DND-41 (cell line): ENCODE data around the gene RNF212.
A peak's percentile ranks its signal among the peaks of the same experiment; 100 is the strongest.
"Not testable (repeated sequence)": the region's sequence is repeated elsewhere in the genome, so short reads cannot be mapped to it uniquely, and the experiment has no call there.

Experiments
- ATAC-seq: fragments of 200-7000 bp; cut with Tn5 transposase; 3 replicates; pipeline ENCODE4 v1.9.1; 2021; ENCODE audit warnings: low read depth; ENCODE audit not compliant: insufficient read depth
- DNase-seq: peaks from one replicate; pipeline ENCODE4 v3.0.0-alpha.2; 2020
- H2AFZ ChIP-seq: 2 replicates; pipeline ENCODE4 v1.6.0; 2012; ENCODE audit warnings: low read depth, low read length
- H3K27ac ChIP-seq: 2 replicates; pipeline ENCODE4 v1.5.1; 2012; ENCODE audit warnings: low read length, inconsistent platforms
- H3K27me3 ChIP-seq: fragments of 200-600 bp; sonication (generic); 2 replicates; pipeline ENCODE4 v1.6.0; 2012; ENCODE audit warnings: low read length, mild to moderate bottlenecking, inconsistent platforms; ENCODE audit not compliant: insufficient read depth, poor library complexity
- H3K36me3 ChIP-seq: 2 replicates; pipeline ENCODE4 v1.5.1; 2012; ENCODE audit warnings: low read length, inconsistent platforms; ENCODE audit not compliant: insufficient read depth
- H3K4me1 ChIP-seq: 2 replicates; pipeline ENCODE4 v1.5.1; 2012; ENCODE audit warnings: mild to moderate bottlenecking, low read length; ENCODE audit not compliant: insufficient read depth
- H3K4me2 ChIP-seq: 2 replicates; pipeline ENCODE4 v1.6.0; 2012; ENCODE audit warnings: mild to moderate bottlenecking, moderate library complexity, low read length, inconsistent platforms; ENCODE audit not compliant: insufficient read depth
- H3K4me3 ChIP-seq, 2 experiments: fragments of 200-600 bp in 1 of 2; shearing (Covaris generic) in 1 of 2; 2 replicates each; pipeline ENCODE4 v1.5.1; 2012 to 2016; ENCODE audit warnings: inconsistent platforms in 2 of 2, low read length in 2 of 2, mild to moderate bottlenecking in 2 of 2, low read depth in 1 of 2, moderate library complexity in 1 of 2
- H3K79me2 ChIP-seq: 2 replicates; pipeline ENCODE4 v1.6.0; 2012; ENCODE audit warnings: low read length, inconsistent platforms; ENCODE audit not compliant: insufficient read depth
- H3K9ac ChIP-seq: 2 replicates; pipeline ENCODE4 v1.6.0; 2012; ENCODE audit warnings: low read depth, mild to moderate bottlenecking, inconsistent platforms, low read length, moderate library complexity
- H3K9me3 ChIP-seq: 2 replicates; pipeline ENCODE4 v1.5.1; 2012; ENCODE audit warnings: low read length, moderate library complexity, mild to moderate bottlenecking, inconsistent platforms; ENCODE audit not compliant: insufficient read depth, severe bottlenecking
- H4K20me1 ChIP-seq: 2 replicates; pipeline ENCODE4 v1.6.0; 2012; ENCODE audit warnings: low read length; ENCODE audit not compliant: insufficient read depth
- CTCF ChIP-seq: IDR thresholded peaks from 2 replicates; pipeline ENCODE4 v1.5.1; 2012; ENCODE audit warnings: borderline replicate concordance, low read length, moderate library complexity, mild to moderate bottlenecking; ENCODE audit not compliant: poor library complexity, severe bottlenecking; ENCODE audit errors: extremely low read depth
- EZH2 ChIP-seq: IDR thresholded peaks from 3 replicates; pipeline ENCODE4 v1.6.1; 2012; ENCODE audit warnings: borderline replicate concordance, low read depth, mild to moderate bottlenecking, moderate library complexity, low read length, inconsistent platforms; ENCODE audit not compliant: severe bottlenecking

RNF212 gene

GRCh38 chr4:1057403-1057745, 56.0 kb downstream of the RNF212 start:
- Histone ChIP-seq H3K4me2 (no peak overlapping the region), H3K4me1 (peaks cover 10% of the 10 kb centered on the region), H3K27me3 (peaks cover 15% of the 10 kb centered on the region), H3K9me3 (no peaks in the 10 kb centered on the region), H3K9ac (no peak overlapping the region), H3K36me3 (no peaks in the 10 kb centered on the region), H3K79me2 (no peaks in the 10 kb centered on the region), H4K20me1 (no peaks in the 10 kb centered on the region), H3K4me3 (no peak overlapping the region), H3K27ac (no peak overlapping the region), H2AFZ (no peak overlapping the region)
- no peak for DNase-seq
- ATAC-seq = no peak
- no peak for TF ChIP-seq CTCF
- no peak for TF ChIP-seq EZH2

DNA sequence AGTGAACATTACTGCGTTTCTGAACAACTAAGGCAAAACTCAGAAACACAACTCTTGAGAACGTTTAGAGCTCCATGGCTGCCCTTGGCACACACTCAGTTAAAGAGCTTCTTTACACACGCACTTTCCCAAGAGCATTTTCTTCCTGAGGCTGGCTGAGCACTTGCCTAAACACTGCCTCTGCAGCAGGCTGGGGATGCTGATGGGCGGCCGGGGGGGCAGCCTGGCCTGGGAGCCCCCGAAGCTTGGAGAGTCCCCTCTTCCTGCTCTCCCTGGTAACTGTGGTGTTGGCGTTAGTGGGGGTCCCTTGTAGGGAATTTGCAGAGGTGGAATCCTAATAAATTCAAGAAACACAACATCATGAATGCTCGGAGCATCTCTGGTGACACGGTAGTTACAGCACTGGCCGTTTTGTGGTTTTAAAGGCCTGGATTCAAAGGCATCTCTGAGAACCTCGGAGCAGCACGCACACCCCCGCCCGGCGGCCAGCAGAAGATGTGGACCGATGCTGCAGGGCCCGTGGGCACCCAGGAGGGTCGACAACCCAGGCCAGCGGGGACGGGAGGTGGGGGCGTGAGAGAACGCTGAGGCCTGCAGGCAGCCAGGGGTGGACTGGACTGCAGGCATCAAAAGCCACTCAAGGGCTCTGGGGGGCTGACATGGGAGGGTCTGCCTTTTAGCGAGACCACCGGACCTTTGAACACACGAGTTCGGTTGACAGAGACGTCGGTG, 56.5 kb downstream of the RNF212 start:
- Histone ChIP-seq H3K9ac (no peak overlapping the region), H3K4me1 (peaks cover 10% of the 10 kb centered on the region), H2AFZ (no peak overlapping the region), H3K4me3 (no peak overlapping the region), H3K9me3 (no peaks in the 10 kb centered on the region), H4K20me1 (no peaks in the 10 kb centered on the region), H3K27me3 (peaks cover 15% of the 10 kb centered on the region), H3K4me2 (no peak overlapping the region), H3K27ac (no peak overlapping the region), H3K36me3 (no peaks in the 10 kb centered on the region), H3K79me2 (no peaks in the 10 kb centered on the region)
- ATAC-seq (no peak), DNase-seq (no peak)
- no peak for TF ChIP-seq CTCF
- no peak for TF ChIP-seq EZH2

DNA sequence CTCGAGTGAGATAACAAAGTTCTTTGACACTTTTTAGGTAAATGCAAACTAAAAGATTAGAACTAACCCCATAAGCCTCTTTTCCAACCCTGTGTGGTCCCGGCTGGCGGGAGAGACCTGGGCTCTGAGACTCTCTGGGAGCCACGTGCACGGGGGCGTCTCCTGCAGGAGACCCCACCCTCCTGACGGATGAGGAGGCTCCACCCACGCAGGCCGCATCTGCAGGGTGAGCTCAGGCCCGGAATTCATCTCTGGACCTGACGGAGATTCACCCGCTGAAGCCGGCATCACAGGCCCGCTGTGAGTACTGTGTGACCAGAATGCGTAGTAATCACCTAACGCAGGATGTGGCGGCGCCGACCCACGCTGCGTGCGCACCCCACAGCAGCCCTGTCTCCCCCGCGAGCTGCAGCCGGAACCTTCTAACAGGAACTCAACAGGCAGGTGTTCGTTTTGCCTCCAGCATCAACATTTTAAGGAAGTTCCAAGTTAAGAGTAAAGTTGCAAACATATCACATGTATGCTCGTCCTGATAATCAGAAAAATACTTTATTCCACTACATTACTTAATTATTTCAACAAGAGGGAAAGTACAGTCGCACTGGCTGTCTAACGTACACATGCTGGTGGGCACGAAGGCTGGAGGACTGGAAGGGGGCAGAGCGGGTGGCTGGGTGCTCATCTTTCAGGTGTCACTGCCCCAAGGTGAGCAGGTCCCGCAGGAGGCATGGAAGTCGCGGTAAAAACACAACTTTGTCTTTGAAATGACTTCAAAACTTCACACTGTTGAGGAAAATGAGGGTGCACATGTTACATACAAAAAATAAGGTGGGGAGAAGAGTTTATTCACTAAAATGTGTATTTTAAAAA, 57.4 kb downstream of the RNF212 start:
- TF ChIP-seq CTCF = no peak
- TF ChIP-seq EZH2 = no peak
- H3K27me3 ChIP-seq = peaks cover 15% of the 10 kb centered on the region
- H3K4me3 ChIP-seq = peak overlapping the region in 1 of 2 experiments; percentile 41; a peak in 2 of 4 replicates
- H3K79me2 ChIP-seq = no peaks in the 10 kb centered on the region
- H3K4me1 ChIP-seq = peaks cover 10% of the 10 kb centered on the region
- peak; percentile 61 for DNase-seq
- no peaks in the 10 kb centered on the region for H4K20me1 ChIP-seq
- peak; percentile 93 for ATAC-seq
- H3K4me2 ChIP-seq = peak overlapping the region; percentile 55; the same call in 1 of the 2 replicates
- no peak overlapping the region for H3K27ac ChIP-seq
- peak overlapping the region; percentile 13; the same call in 1 of the 2 replicates for H3K9ac ChIP-seq
- no peaks in the 10 kb centered on the region for H3K9me3 ChIP-seq
- peak overlapping the region; percentile 57; the same call in 1 of the 2 replicates for H2AFZ ChIP-seq
- no peaks in the 10 kb centered on the region for H3K36me3 ChIP-seq

GRCh38 chr4:1055243-1055701, 58.1 kb downstream of the RNF212 start:
- not testable (repeated sequence) for H3K36me3 ChIP-seq, H3K79me2 ChIP-seq, H3K9me3 ChIP-seq, H4K20me1 ChIP-seq, H3K9ac ChIP-seq, DNase-seq, H3K4me1 ChIP-seq, H3K27ac ChIP-seq
- peak overlapping the region; percentile 57; the same call in 1 of the 2 replicates for H2AFZ ChIP-seq
- ATAC-seq = 0 out of 3 replicates have a peak, but pooled peaks have one; percentile 6
- peak overlapping the region; percentile 55; the same call in 1 of the 2 replicates for H3K4me2 ChIP-seq
- H3K27me3 ChIP-seq = peaks cover 15% of the 10 kb centered on the region
- peak overlapping the region in 1 of 2 experiments; percentile 41; a peak in 1 of 4 replicates for H3K4me3 ChIP-seq

DNA sequence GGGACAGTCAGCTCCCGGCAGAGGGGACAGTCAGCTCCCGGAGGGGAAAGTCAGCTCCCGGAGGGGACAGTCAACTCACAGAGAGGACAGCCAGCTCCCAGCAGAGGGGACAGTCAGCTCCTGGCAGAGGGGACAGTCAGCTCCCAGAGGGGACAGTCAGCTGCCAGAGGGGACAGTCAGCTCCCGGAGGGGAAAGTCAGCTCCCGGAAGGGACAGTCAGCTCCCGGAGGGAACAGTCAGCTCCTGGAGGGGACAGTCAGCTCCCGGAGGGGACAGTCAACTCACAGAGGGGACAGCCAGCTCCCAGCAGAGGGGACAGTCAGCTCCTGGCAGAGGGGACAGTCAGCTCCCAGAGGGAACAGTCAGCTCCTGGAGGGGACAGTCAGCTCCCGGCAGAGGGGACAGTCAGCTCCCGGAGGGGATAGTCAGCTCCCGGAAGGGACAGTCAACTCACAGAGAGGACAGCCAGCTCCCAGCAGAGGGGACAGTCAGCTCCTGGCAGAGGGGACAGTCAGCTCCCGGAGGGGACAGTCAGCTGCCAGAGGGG, 58.6 kb downstream of the RNF212 start:
- not testable (repeated sequence) for H3K4me1 ChIP-seq, H4K20me1 ChIP-seq, H3K4me2 ChIP-seq

More for the DNA sequence above, 58.6 kb downstream of the RNF212 start:
- not testable (repeated sequence) for H3K27ac ChIP-seq, ATAC-seq, H3K79me2 ChIP-seq, H3K9me3 ChIP-seq, H3K4me3 ChIP-seq, H2AFZ ChIP-seq, DNase-seq, H3K9ac ChIP-seq, H3K36me3 ChIP-seq
- peaks cover 15% of the 10 kb centered on the region for H3K27me3 ChIP-seq
